ENCODE measurements around the gene CRACDL. TPM values are rescaled to one million over a fixed set of nuclear protein-coding genes. Genes with fewer than 3 reads are reported as not detected.

Gene CRACDL
- total and polyA plus RNA-seq, 2 of the 13 experiments (the other 11 are each of a cell fraction or from before 2014, with no cell fraction given) = 0.15 to 0.26 TPM

- peak; percentile 88 for TF ChIP-seq AHDC1 (CRISPR knock-in tag; IDR thresholded peaks at IDR 0.05; ENCODE audit: borderline replicate concordance)
- TF ChIP-seq ZNF577 (CRISPR knock-in tag; IDR thresholded peaks at IDR 0.05; ENCODE audit: borderline replicate concordance, low read depth) = no peak
- TF ChIP-seq ZNF24 (IDR thresholded peaks at IDR 0.05) = no peak
- no peak for TF ChIP-seq ATF6 (CRISPR knock-in tag; conservative IDR thresholded peaks at IDR 0.05)
- peak; percentile 31; the same call in 1 of the 2 replicates for TF ChIP-seq MED1 (CRISPR knock-in tag; IDR thresholded peaks at IDR 0.05)
- no peak for TF ChIP-seq HOXA7 (CRISPR knock-in tag; IDR thresholded peaks at IDR 0.05)
- TF ChIP-seq ZNF547 (CRISPR knock-in tag; IDR thresholded peaks at IDR 0.05) = peak; percentile 73; the same call in 1 of the 2 replicates
- TF ChIP-seq NCOA2 (CRISPR knock-in tag; IDR thresholded peaks at IDR 0.05) = 0 out of 2 replicates have a peak, but pooled peaks have one; percentile 19
- TF ChIP-seq ARID5B (CRISPR knock-in tag; IDR thresholded peaks at IDR 0.05) = peak; percentile 60
- TF ChIP-seq FOSL2 (CRISPR knock-in tag; IDR thresholded peaks at IDR 0.05) = peak; percentile 81
- TF ChIP-seq HDAC1 (CRISPR knock-in tag; IDR thresholded peaks at IDR 0.05) = peak; percentile 88
- peak; percentile 82; the same call in 1 of the 2 replicates for TF ChIP-seq ZNF280D (CRISPR knock-in tag; IDR thresholded peaks at IDR 0.05)
Measured at GRCh38 chr2:98803405-98804264, 132.4 kb downstream of the CRACDL start (continued).
